IMR-90 (cell line): ENCODE measurements around the gene UST.

Experiments used
- BHLHE40 ChIP-seq: fragments of 150-350 bp; IDR thresholded peaks from 2 replicates; pipeline ENCODE4 v1.6.1; 2016; ENCODE audit warnings: mild to moderate bottlenecking, low read depth, low read length
- CTCF ChIP-seq: conservative IDR thresholded peaks from 2 replicates; pipeline ENCODE4 v1.5.1; 2012; ENCODE audit warnings: mild to moderate bottlenecking, low read depth, low read length, improper control_type of control experiment
- FOS ChIP-seq: fragments of 150-350 bp; IDR thresholded peaks from 2 replicates; pipeline ENCODE4 v1.6.1; 2016; ENCODE audit warnings: low read depth, low read length
- MAFK ChIP-seq: IDR thresholded peaks from 2 replicates; pipeline ENCODE4 v1.6.1; 2012; ENCODE audit warnings: low read depth, low read length, improper control_type of control experiment
- MAZ ChIP-seq: IDR thresholded peaks from 2 replicates; pipeline ENCODE4 v1.6.1; 2012; ENCODE audit warnings: low read depth, mild to moderate bottlenecking, low read length, improper control_type of control experiment, moderate library complexity, borderline replicate concordance
- MXI1 ChIP-seq: IDR thresholded peaks from 2 replicates; pipeline ENCODE4 v1.6.1; 2012; ENCODE audit warnings: low read depth, mild to moderate bottlenecking, low read length, moderate library complexity, borderline replicate concordance
- POLR2A ChIP-seq: IDR thresholded peaks from 2 replicates; pipeline ENCODE4 v1.6.1; 2012; ENCODE audit warnings: mild to moderate bottlenecking, low read depth, low read length
- RAD21 ChIP-seq: IDR thresholded peaks from 2 replicates; pipeline ENCODE4 v1.6.1; 2012; ENCODE audit warnings: low read length, improper control_type of control experiment
- RCOR1 ChIP-seq: IDR thresholded peaks from 2 replicates; pipeline ENCODE4 v1.6.1; 2012; ENCODE audit warnings: mild to moderate bottlenecking, low read length, improper control_type of control experiment; ENCODE audit not compliant: insufficient replicate concordance
- RFX5 ChIP-seq: IDR thresholded peaks from 2 replicates; pipeline ENCODE4 v1.8.0; 2012; ENCODE audit warnings: low read depth, mild to moderate bottlenecking, low read length, moderate library complexity
- SMC3 ChIP-seq: fragments of 150-350 bp; IDR thresholded peaks from 2 replicates; pipeline ENCODE4 v1.6.1; 2016; ENCODE audit warnings: low read depth, mild to moderate bottlenecking, antibody characterized with exemption, low read length, moderate library complexity
- USF2 ChIP-seq: fragments of 150-350 bp; IDR thresholded peaks from 2 replicates; pipeline ENCODE4 v1.6.1; 2017; ENCODE audit warnings: mild to moderate bottlenecking, antibody characterized with exemption, low read length, low read depth

GRCh38 chr6:148878683-148879082, 131.9 kb downstream of the UST start:
- TF ChIP-seq CTCF = no peak
- TF ChIP-seq SMC3 = no peak
- TF ChIP-seq MAFK = no peak
- no peak for TF ChIP-seq POLR2A
- no peak for TF ChIP-seq RFX5
- no peak for TF ChIP-seq RCOR1
- no peak for TF ChIP-seq FOS
- no peak for TF ChIP-seq BHLHE40
- no peak for TF ChIP-seq MAZ
- no peak for TF ChIP-seq RAD21
- TF ChIP-seq MXI1 = no peak
- TF ChIP-seq USF2 = no peak
